ENCODE data around the gene ANKRD13C.
"Not testable (repeated sequence)": the region's sequence is repeated elsewhere in the genome, so short reads cannot be mapped to it uniquely, and the experiment has no call there.

The ANKRD13C gene

GRCh38 chr1:70354332-70355110 is at the start of gene ANKRD13C:
ANKRD13C (minus strand) TSS chr1:70354722; CDS start chr1:70354408, 314 bp downstream.
- peak; percentile 87 for DNase-seq

GRCh38 chr1:70403759-70404158 is 49.2 kb upstream of the ANKRD13C start:
- DNase-seq: no peak

- DNase-seq: no peak
These were observed 47.5 kb upstream of the ANKRD13C start for GRCh38 chr1:70401974-70402373.

GRCh38 chr1:70400335-70400734 is 45.8 kb upstream of the ANKRD13C start:
- DNase-seq: no peak

- DNase-seq: no peak
These were observed 42.5 kb upstream of the ANKRD13C start for GRCh38 chr1:70397013-70397412.

GRCh38 chr1:70396607-70397006 is 42.1 kb upstream of the ANKRD13C start:
- no peak for DNase-seq

GRCh38 chr1:70392626-70393025 is 38.1 kb upstream of the ANKRD13C start:
- no peak for DNase-seq

GRCh38 chr1:70387507-70387906 is 33.0 kb upstream of the ANKRD13C start:
- no peak for DNase-seq

GRCh38 chr1:70386121-70386520 is 31.6 kb upstream of the ANKRD13C start:
- DNase-seq: no peak

GRCh38 chr1:70385477-70385876 is 31.0 kb upstream of the ANKRD13C start:
- no peak for DNase-seq

GRCh38 chr1:70384542-70384941 is 30.0 kb upstream of the ANKRD13C start:
- DNase-seq: no peak

- no peak for DNase-seq
These were observed 29.0 kb upstream of the ANKRD13C start for GRCh38 chr1:70383483-70383882.

GRCh38 chr1:70382682-70383081 is 28.2 kb upstream of the ANKRD13C start:
- no peak for DNase-seq

GRCh38 chr1:70376196-70376595 is 21.7 kb upstream of the ANKRD13C start:
- DNase-seq: no peak

GRCh38 chr1:70373580-70373979 is 19.1 kb upstream of the ANKRD13C start:
- not testable (repeated sequence) for DNase-seq

GRCh38 chr1:70372426-70372825 is 17.9 kb upstream of the ANKRD13C start:
- DNase-seq: no peak

- DNase-seq: not testable (repeated sequence)
These were observed 17.1 kb upstream of the ANKRD13C start for GRCh38 chr1:70371586-70371985.

- DNase-seq: not testable (repeated sequence)
These were observed 12.9 kb upstream of the ANKRD13C start for GRCh38 chr1:70367397-70367796.

GRCh38 chr1:70366997-70367396 is 12.5 kb upstream of the ANKRD13C start:
- not testable (repeated sequence) for DNase-seq

GRCh38 chr1:70366425-70366952 is 12.0 kb upstream of the ANKRD13C start:
- not testable (repeated sequence) for DNase-seq

GRCh38 chr1:70364439-70364838 is 9.9 kb upstream of the ANKRD13C start:
- no peak for DNase-seq

GRCh38 chr1:70361727-70362398 is 7.3 kb upstream of the ANKRD13C start:
- DNase-seq: no peak

GRCh38 chr1:70360321-70360720 is 5.8 kb upstream of the ANKRD13C start:
- DNase-seq: no peak

GRCh38 chr1:70358921-70359564 is 4.5 kb upstream of the ANKRD13C start:
- DNase-seq: no peak
